CD4-positive, alpha-beta memory T cell (primary cell): Measurements from ENCODE around the gene YIPF4. TPM values are rescaled to one million over a fixed set of nuclear protein-coding genes. Genes with fewer than 3 reads are reported as not detected.
A peak's percentile ranks its signal among the peaks of the same experiment; 100 is the strongest.

Experiments
- CTCF ChIA-PET: fragments of 350-600 bp; sonication (Branson Sonifier 250); formaldehyde crosslinking; loops from one replicate; lab custom pipeline; 2021; ENCODE audit warnings: inconsistent platforms; ENCODE audit not compliant: partially characterized antibody; lab: Charles Lee
- POLR2A ChIA-PET: fragments of 350-600 bp; sonication (Branson Sonifier 250); formaldehyde crosslinking; loops from one replicate; lab custom pipeline; 2021; ENCODE audit not compliant: partially characterized antibody; lab: Charles Lee
- DNase-seq, 5 donors: peaks; one replicate each; pipeline versions ENCODE4 v3.0.0 to v3.0.0-alpha.2; 2020 to 2022; ENCODE audit warnings: mixed read lengths in 1 of 5
- H3K27ac ChIP-seq: one replicate; pipeline ENCODE4 v1.7.0; 2013; ENCODE audit warnings: low read depth, low read length
- H3K27me3 ChIP-seq: 2 replicates; pipeline ENCODE4 v1.7.0; 2013; ENCODE audit warnings: mild to moderate bottlenecking, low read length, moderate library complexity; ENCODE audit not compliant: insufficient read depth
- H3K36me3 ChIP-seq: 2 replicates; pipeline ENCODE4 v1.7.0; 2013; ENCODE audit warnings: mild to moderate bottlenecking, low read length, moderate library complexity; ENCODE audit not compliant: insufficient read depth
- H3K4me1 ChIP-seq: 2 replicates; pipeline ENCODE4 v1.7.0; 2013; ENCODE audit warnings: mild to moderate bottlenecking, low read length, moderate library complexity; ENCODE audit not compliant: insufficient read depth
- H3K4me3 ChIP-seq, 2 donors: one replicate each; pipeline ENCODE4 v1.7.0; 2013; ENCODE audit warnings: low read length in 2 of 2, mild to moderate bottlenecking in 1 of 2
- H3K9me3 ChIP-seq, 2 donors: one replicate each; pipeline ENCODE4 v1.7.0; 2013; ENCODE audit warnings: low read length in 2 of 2, control low read depth in 1 of 2; ENCODE audit not compliant: control insufficient read depth in 1 of 2
- H3K27ac Mint-ChIP-seq, 7 donors: one replicate each; pipeline ENCODE4 v1.8.0; 2020 to 2021; ENCODE audit warnings: mixed read lengths in 7 of 7, mild to moderate bottlenecking in 6 of 7, inconsistent platforms in 3 of 7, moderate library complexity in 3 of 7
- H3K27me3 Mint-ChIP-seq, 2 donors: one replicate each; pipeline ENCODE4 v1.8.0; 2020 to 2021; ENCODE audit warnings: mixed read lengths in 2 of 2
- H3K36me3 Mint-ChIP-seq, 2 donors: one replicate each; pipeline ENCODE4 v1.8.0; 2020 to 2021; ENCODE audit warnings: mixed read lengths in 2 of 2, inconsistent platforms in 1 of 2, mild to moderate bottlenecking in 1 of 2
- H3K4me1 Mint-ChIP-seq, 4 donors: one replicate each; pipeline ENCODE4 v1.8.0; 2020 to 2021; ENCODE audit warnings: mixed read lengths in 4 of 4, mild to moderate bottlenecking in 1 of 4
- H3K4me3 Mint-ChIP-seq, 8 donors: one replicate each; pipeline ENCODE4 v1.8.0; 2020 to 2021; ENCODE audit warnings: mixed read lengths in 8 of 8, mild to moderate bottlenecking in 7 of 8, moderate library complexity in 6 of 8, inconsistent platforms in 3 of 8
- H3K9me3 Mint-ChIP-seq, 8 donors: one replicate each; pipeline ENCODE4 v1.8.0; 2020 to 2021; ENCODE audit warnings: mixed read lengths in 8 of 8, mild to moderate bottlenecking in 5 of 8, inconsistent platforms in 3 of 8, moderate library complexity in 1 of 8
- intact Hi-C: fragments of 100-400 bp; cut with micrococcal nuclease; formaldehyde crosslinking; loops from one replicate; pipeline ENCODE4 v1.15.1; 2023
- polyA plus RNA-seq, 2 donors: library from polyadenylated mRNA; unstranded; fragments of 300-500 nt; fragmentation: Illumina TruSeq; gene quantifications; one replicate each; pipeline ENCODE4 v1.2.3, GENCODE V29; 2021
- total RNA-seq, 2 experiments: library from RNA; stranded (reverse); gene quantifications; one replicate each; pipeline ENCODE4 v1.2.3, GENCODE V29; 2021

Gene YIPF4
- total RNA-seq, result 10 to 100 TPM; 46.1 to 51.9 TPM
- 10 to 100 TPM; 13.9 to 28.9 TPM for polyA plus RNA-seq

DNA sequence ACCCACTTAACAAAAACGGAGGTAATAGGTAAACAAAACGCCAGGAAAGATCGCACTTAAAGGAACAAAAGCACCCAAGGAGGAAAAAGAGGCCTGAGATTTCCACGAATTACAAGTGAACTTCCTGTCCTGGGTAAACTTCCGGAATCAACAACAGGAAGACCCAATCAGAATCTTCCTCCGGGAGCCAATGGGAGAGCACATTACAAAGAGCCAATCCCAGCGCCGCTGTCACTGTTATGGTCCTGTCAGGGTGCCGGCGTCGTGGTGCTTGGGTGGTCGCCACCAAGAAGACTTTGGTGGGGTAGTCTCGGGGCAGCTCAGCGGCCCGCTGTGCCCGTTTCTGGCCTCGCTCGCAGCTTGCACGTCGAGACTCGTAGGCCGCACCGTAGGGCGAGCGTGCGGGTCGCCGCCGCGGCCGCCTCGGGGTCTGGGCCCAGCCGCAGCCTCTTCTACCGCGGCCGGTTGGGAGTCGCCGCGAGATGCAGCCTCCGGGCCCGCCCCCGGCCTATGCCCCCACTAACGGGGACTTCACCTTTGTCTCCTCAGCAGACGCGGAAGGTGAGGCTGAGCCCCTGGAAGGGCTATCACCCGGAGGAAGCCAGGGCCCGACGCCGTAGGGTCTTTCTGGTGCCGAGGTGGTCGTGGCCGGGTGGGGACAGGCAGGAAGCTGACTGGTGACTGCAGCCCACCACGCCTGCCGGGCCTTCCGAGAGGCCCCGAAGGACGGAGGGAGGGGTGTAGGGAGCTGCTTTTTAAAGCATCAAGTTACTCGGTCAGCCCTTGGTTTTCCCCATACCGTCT, at the start of gene YIPF4:
TSS of gene YIPF4 (plus strand) at position 231 of the 804 bp plus-strand sequence. CDS start at position 483, 252 bp downstream.
- DNase-seq, result peak; percentile 88 to 92 (median 90)
- Histone ChIP-seq H3K27ac (peak within 1 kb of the TSS; percentile 72), H3K4me3 (peak within 1 kb of the TSS; percentile 90 to 98), H3K4me1 (peaks cover 43% of the 10 kb centered on the region), H3K9me3 (no peaks in the 10 kb centered on the region), H3K36me3 (no peaks in the 10 kb centered on the region), H3K27me3 (no peaks in the 10 kb centered on the region)
- H3K36me3 Mint-ChIP-seq, result peaks cover 6 to 16% of the 10 kb centered on the region in 2 donors
- H3K4me3 Mint-ChIP-seq, result peak within 1 kb of the TSS; percentile 90 to 97 (median 96)
- ChIA-PET POLR2A (interaction anchor here (0.9 to 1.8 kb wide), 5 partner anchors 9 to 1321 kb away, joined by 3 to 6 read pairs (median 3); partner anchors contain the start of genes FAM98A and SLC30A6), CTCF (no interaction called here)
- peaks cover 11 to 45% (median 32%) of the 10 kb centered on the region in 4 donors for H3K4me1 Mint-ChIP-seq
- peaks cover 0 to 4% (median 0%) of the 10 kb centered on the region in 8 donors for H3K9me3 Mint-ChIP-seq
- intact Hi-C loops, result loop anchor here (1.0 to 5.0 kb wide), 4 partner anchors 79 to 1199 kb away; partner anchors contain the start of genes BIRC6, RASGRP3, SLC30A6 and SPAST
- H3K27ac Mint-ChIP-seq, result peak within 1 kb of the TSS; percentile 96 to 99 (median 97)
- H3K27me3 Mint-ChIP-seq, result peaks cover 0 to 1% of the 10 kb centered on the region in 2 donors

DNA sequence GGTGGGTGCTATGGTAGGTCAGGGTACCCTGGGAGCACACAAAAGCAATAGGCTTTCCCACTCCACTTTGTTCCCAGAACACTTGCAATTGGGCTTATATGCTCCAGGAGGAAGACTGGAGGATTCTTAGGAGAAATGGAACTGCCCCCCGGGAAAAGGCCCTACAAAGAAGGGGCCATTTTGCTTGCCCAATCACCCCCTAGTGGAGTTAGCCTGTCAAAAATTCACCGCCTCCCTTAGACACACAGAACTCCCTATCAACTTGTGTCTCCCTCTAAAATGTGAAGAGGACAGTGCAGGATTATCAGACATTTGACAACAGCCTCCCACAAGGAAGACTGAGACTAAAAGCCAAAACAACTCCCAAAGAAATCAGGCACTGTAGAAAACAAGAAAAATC, 49.5 kb upstream of the YIPF4 start:
- H3K36me3 Mint-ChIP-seq, result peaks cover 17 to 18% of the 10 kb centered on the region in 2 donors
- intact Hi-C loops, result no loop called here
- no peak overlapping the region for H3K4me3 Mint-ChIP-seq
- H3K9me3 Mint-ChIP-seq, result no peaks in the 10 kb centered on the region
- Histone ChIP-seq H3K27me3 (no peaks in the 10 kb centered on the region), H3K36me3 (peaks cover 2% of the 10 kb centered on the region), H3K27ac (no peak overlapping the region), H3K9me3 (no peaks in the 10 kb centered on the region), H3K4me1 (no peaks in the 10 kb centered on the region), H3K4me3 (no peak overlapping the region)
- ChIA-PET CTCF (no interaction called here), POLR2A (no interaction called here)
- no peak for DNase-seq
- peaks cover 0 to 1% (median 0%) of the 10 kb centered on the region in 4 donors for H3K4me1 Mint-ChIP-seq
- no peaks in the 10 kb centered on the region for H3K27me3 Mint-ChIP-seq
- peak overlapping the region in 1 of 7 donors; percentile 46 for H3K27ac Mint-ChIP-seq

DNA sequence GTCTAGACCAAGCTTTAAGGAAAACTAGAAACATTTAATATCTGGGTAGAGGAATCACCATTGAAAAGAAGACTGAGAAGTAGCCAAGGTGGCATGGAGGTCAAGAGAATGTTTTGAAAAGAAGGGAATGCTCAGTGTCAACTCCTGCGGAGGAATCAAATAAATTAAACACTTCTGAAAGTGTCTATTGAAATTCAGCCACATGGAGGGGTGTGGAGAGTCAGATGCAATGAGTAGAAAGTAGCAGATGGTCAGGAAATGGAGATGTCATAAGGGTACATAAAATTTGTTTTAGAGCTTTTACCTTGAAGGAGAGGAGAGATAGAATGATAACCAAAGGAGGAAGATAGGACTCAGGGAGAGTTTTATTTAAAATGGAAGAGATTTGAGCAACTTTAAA, 48.1 kb upstream of the YIPF4 start:
- DNase-seq, result no peak
- no peak overlapping the region for H3K4me3 Mint-ChIP-seq
- H3K27me3 ChIP-seq, result no peaks in the 10 kb centered on the region
- POLR2A ChIA-PET, result no interaction called here
- CTCF ChIA-PET, result no interaction called here
- H3K4me1 Mint-ChIP-seq, result peaks cover 0 to 1% (median 0%) of the 10 kb centered on the region in 4 donors
- H3K27me3 Mint-ChIP-seq, result no peaks in the 10 kb centered on the region
- intact Hi-C loops, result no loop called here
- H3K36me3 Mint-ChIP-seq, result peaks cover 13% of the 10 kb centered on the region in 2 donors
- no peak overlapping the region for H3K27ac ChIP-seq
- no peaks in the 10 kb centered on the region for H3K9me3 Mint-ChIP-seq
- peak overlapping the region in 1 of 7 donors; percentile 15 for H3K27ac Mint-ChIP-seq
- H3K4me1 ChIP-seq, result no peaks in the 10 kb centered on the region
- H3K4me3 ChIP-seq, result no peak overlapping the region
- no peaks in the 10 kb centered on the region for H3K36me3 ChIP-seq
- H3K9me3 ChIP-seq, result no peaks in the 10 kb centered on the region

DNA sequence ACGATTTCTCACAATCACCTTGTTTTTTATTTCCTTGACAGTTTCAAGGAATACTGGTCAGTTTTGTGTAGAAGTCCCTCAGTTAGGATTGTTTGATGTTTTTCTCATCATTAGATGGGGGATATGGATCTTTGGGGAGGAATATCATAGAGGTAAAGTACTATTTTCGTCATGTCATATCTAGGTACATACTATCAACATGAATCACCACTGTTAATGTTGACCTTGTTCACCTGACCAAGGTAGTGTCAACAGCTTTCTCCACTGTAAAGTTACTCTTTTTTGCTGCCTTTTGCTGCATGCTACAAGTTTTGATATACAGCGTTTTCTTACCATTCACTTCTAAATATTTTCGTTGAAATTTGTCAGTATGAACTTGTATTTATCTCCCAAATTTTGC, 45.7 kb upstream of the YIPF4 start:
- no peak overlapping the region for H3K27ac ChIP-seq
- Mint-ChIP-seq H3K27me3 (no peaks in the 10 kb centered on the region), H3K4me1 (peaks cover 0 to 1% (median 0%) of the 10 kb centered on the region in 4 donors), H3K4me3 (no peak overlapping the region), H3K9me3 (peaks cover 0 to 3% (median 0%) of the 10 kb centered on the region in 8 donors), H3K27ac (no peak overlapping the region), H3K36me3 (peaks cover 1 to 10% of the 10 kb centered on the region in 2 donors)
- intact Hi-C loops, result no loop called here
- ChIA-PET CTCF (no interaction called here), POLR2A (no interaction called here)
- no peaks in the 10 kb centered on the region for H3K27me3 ChIP-seq
- H3K36me3 ChIP-seq, result no peaks in the 10 kb centered on the region
- no peaks in the 10 kb centered on the region for H3K4me1 ChIP-seq
- no peak overlapping the region for H3K4me3 ChIP-seq
- no peak for DNase-seq
- no peaks in the 10 kb centered on the region for H3K9me3 ChIP-seq

DNA sequence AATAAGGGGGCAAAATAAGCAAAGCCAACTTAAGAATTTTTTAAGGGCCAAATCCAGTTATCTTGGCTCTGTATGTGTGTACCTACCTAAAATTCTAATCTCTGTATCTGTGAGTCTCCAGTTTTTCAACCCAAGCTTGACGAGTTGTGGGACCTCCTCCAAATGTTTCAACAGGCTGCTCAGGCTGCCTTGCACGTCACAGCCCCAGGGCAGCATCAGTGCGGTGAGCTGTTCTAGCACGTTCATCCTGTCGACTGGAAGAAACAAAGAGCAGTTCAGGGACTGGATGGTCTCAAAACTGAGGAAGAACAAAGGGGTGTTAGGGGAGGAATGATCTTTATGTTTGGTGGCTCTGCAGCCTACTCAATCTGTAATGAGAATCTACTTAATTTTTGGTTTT, 42.4 kb upstream of the YIPF4 start:
- Histone ChIP-seq H3K4me3 (no peak overlapping the region), H3K27me3 (no peaks in the 10 kb centered on the region), H3K27ac (no peak overlapping the region), H3K36me3 (no peaks in the 10 kb centered on the region), H3K4me1 (no peaks in the 10 kb centered on the region), H3K9me3 (no peaks in the 10 kb centered on the region)
- peaks cover 3 to 27% of the 10 kb centered on the region in 2 donors for H3K36me3 Mint-ChIP-seq
- POLR2A ChIA-PET, result no interaction called here
- CTCF ChIA-PET, result no interaction called here
- no peak overlapping the region for H3K27ac Mint-ChIP-seq
- H3K4me1 Mint-ChIP-seq, result peaks cover 0 to 1% (median 0%) of the 10 kb centered on the region in 4 donors
- no peaks in the 10 kb centered on the region for H3K27me3 Mint-ChIP-seq
- no peak overlapping the region for H3K4me3 Mint-ChIP-seq
- H3K9me3 Mint-ChIP-seq, result peaks cover 0 to 3% (median 0%) of the 10 kb centered on the region in 8 donors
- intact Hi-C loops, result no loop called here
- DNase-seq, result no peak

DNA sequence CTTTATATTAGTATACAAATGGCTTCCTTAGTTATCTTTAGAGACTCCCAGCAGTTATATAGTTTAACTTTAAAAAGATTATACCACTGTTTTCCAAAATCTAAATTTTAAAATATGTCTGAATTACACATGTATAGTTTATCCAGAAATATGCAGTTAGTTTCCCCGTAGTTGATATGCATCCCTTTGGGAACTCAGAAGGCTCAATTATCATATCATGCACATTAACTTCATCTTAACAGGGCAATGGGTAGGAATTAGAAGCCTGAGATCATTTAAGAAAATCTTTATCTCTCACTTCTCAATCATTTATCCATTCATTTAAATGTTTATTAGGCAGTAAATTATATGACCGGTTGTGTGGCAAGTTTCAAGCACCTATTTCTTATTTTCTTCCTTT, 40.2 kb upstream of the YIPF4 start:
- CTCF ChIA-PET, result no interaction called here
- Mint-ChIP-seq H3K4me1 (peaks cover 0 to 1% (median 0%) of the 10 kb centered on the region in 4 donors), H3K4me3 (no peak overlapping the region), H3K36me3 (peaks cover 3 to 25% of the 10 kb centered on the region in 2 donors), H3K27me3 (no peaks in the 10 kb centered on the region), H3K9me3 (peaks cover 0 to 3% (median 0%) of the 10 kb centered on the region in 8 donors), H3K27ac (no peak overlapping the region)
- DNase-seq, result no peak
- Histone ChIP-seq H3K27ac (no peak overlapping the region), H3K4me1 (no peaks in the 10 kb centered on the region), H3K9me3 (no peaks in the 10 kb centered on the region), H3K27me3 (no peaks in the 10 kb centered on the region), H3K4me3 (no peak overlapping the region), H3K36me3 (no peaks in the 10 kb centered on the region)
- intact Hi-C loops, result no loop called here
- POLR2A ChIA-PET, result no interaction called here

DNA sequence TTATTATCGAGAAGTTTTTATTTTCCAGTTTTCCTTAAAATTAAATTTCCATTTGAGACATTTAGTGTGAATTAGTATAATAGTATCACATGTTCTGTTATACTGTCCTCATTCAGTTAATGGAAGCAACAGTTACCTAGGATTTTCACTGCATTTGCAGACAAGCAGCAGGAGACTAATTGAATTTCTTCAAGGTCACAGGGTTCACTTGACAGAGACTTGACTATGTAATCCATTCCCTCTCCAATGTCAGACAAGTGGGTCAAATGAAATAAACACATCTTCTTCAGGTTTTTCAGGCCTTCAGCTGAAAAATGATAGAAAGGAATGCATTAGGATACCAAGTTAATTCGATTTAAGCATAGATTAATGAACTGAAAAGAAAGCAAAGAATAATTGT, 39.7 kb upstream of the YIPF4 start:
- Histone ChIP-seq H3K9me3 (no peaks in the 10 kb centered on the region), H3K27ac (no peak overlapping the region), H3K4me3 (no peak overlapping the region), H3K36me3 (no peaks in the 10 kb centered on the region), H3K27me3 (no peaks in the 10 kb centered on the region), H3K4me1 (no peaks in the 10 kb centered on the region)
- H3K27ac Mint-ChIP-seq, result no peak overlapping the region
- intact Hi-C loops, result no loop called here
- H3K36me3 Mint-ChIP-seq, result peaks cover 3 to 24% of the 10 kb centered on the region in 2 donors
- CTCF ChIA-PET, result no interaction called here
- H3K27me3 Mint-ChIP-seq, result no peaks in the 10 kb centered on the region
- H3K4me1 Mint-ChIP-seq, result no peaks in the 10 kb centered on the region
- DNase-seq, result no peak
- H3K4me3 Mint-ChIP-seq, result no peak overlapping the region
- peaks cover 0 to 3% (median 0%) of the 10 kb centered on the region in 8 donors for H3K9me3 Mint-ChIP-seq
- POLR2A ChIA-PET, result no interaction called here
